Subcutaneous abdominal adipose tissue (tissue), 5 donors: Measurements from ENCODE around the gene AGAP1.

ENCODE experiments used
- H3K27ac ChIP-seq: one replicate; pipeline ENCODE4 v1.7.0; 2013; ENCODE audit warnings: low read depth, mild to moderate bottlenecking, inconsistent platforms, low read length, moderate library complexity
- H3K27me3 ChIP-seq, 5 donors: one replicate each; pipeline ENCODE4 v1.7.0; 2013; ENCODE audit warnings: low read length in 5 of 5, inconsistent platforms in 1 of 5; ENCODE audit not compliant: control insufficient read depth in 5 of 5, insufficient read depth in 4 of 5
- H3K36me3 ChIP-seq, 5 donors: one replicate each; pipeline ENCODE4 v1.7.0; 2013; ENCODE audit warnings: low read length in 5 of 5; ENCODE audit not compliant: control insufficient read depth in 5 of 5, insufficient read depth in 5 of 5
- H3K4me1 ChIP-seq, 5 donors: one replicate each; pipeline ENCODE4 v1.7.0; 2013; ENCODE audit warnings: low read length in 5 of 5, mild to moderate bottlenecking in 3 of 5, moderate library complexity in 1 of 5; ENCODE audit not compliant: control insufficient read depth in 5 of 5, insufficient read depth in 5 of 5
- H3K4me3 ChIP-seq, 5 donors: one replicate each; pipeline ENCODE4 v1.7.0; 2013; ENCODE audit warnings: low read length in 5 of 5, low read depth in 1 of 5
- H3K9ac ChIP-seq, 5 donors: one replicate each; pipeline ENCODE4 v1.7.0; 2013; ENCODE audit warnings: low read length in 5 of 5, mild to moderate bottlenecking in 4 of 5, moderate library complexity in 3 of 5
- H3K9me3 ChIP-seq, 5 donors: one replicate each; pipeline ENCODE4 v1.7.0; 2013; ENCODE audit warnings: low read length in 5 of 5; ENCODE audit not compliant: control insufficient read depth in 5 of 5
- donor health status: healthy.
- donor health status: healthy.
- donor health status: healthy.
- donor health status: healthy.
- donor health status: healthy.

The AGAP1 gene

DNA sequence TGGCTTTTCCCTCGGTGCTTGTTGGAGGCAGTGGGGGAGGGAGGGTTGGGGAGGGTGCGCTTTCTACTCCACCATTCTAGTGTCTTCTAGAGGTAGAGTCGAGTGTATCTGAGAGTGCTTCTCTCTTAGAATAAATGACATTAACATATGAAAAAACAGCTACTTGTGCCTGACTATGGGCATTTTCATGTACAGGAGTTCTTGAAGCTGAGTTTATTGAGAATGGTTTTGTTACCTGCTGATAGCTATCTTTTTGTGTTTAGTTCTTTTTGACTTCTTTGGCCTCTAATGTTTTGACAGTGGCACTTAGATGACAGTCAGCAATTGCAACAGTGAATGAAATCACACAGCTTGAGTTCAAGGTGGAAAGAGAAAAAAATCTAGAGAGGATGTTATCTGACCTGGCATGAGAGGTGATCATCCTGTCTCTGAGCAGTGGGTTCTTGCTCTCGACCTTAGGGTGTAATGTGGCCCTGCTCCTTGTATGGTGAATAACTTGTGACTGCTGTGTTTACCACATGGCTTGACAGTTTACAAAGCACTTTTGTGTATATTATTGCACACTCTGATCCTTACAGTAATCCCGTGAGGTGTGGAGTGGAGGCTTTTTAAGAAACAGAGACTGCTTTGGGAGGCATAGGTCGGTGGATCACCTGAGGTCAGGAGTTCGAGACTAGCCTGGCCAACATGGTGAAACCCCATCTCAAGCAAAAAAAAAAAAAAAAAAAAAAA lies 86.7 kb downstream of the AGAP1 start:
- no peak overlapping the region for H3K9ac ChIP-seq
- H3K9me3 ChIP-seq = no peaks in the 10 kb centered on the region
- H3K4me1 ChIP-seq = peaks cover 3 to 28% (median 18%) of the 10 kb centered on the region in 5 donors
- H3K27ac ChIP-seq = no peak overlapping the region
- no peaks in the 10 kb centered on the region for H3K27me3 ChIP-seq
- H3K4me3 ChIP-seq = no peak overlapping the region
- no peaks in the 10 kb centered on the region for H3K36me3 ChIP-seq

DNA sequence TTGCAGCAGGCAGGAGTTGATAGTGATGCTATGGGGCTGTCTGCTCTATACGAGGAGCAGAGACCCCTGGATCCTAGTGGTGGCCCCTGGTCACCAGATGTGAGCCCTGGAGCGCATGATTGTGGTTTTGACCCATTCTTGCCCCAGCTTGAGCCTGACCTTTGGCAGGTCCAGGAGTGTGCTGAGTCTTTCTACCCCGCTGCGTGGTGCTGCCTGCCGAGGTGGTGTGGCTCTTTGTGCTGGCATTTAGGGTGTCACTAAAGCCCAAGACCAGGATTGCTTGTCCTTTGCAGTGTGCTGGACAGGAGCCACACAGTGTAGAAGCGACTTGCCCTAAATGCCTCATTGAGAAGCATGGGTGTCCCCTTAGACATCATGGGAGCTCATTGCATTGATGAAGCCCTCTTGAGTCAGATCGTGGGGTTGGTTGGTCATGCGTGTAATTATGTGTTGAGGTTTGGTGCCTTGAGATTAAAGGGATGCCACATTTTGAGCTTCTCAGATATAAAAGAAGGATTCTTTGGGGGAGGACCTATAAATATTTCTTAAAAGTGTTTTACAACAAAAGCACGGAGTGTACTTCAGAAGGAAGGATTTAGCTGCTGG lies 88.3 kb downstream of the AGAP1 start:
- H3K4me1 ChIP-seq = peaks cover 3 to 24% (median 16%) of the 10 kb centered on the region in 5 donors
- no peaks in the 10 kb centered on the region for H3K9me3 ChIP-seq
- H3K4me3 ChIP-seq = no peak overlapping the region
- H3K27me3 ChIP-seq = no peaks in the 10 kb centered on the region
- H3K9ac ChIP-seq = no peak overlapping the region
- no peak overlapping the region for H3K27ac ChIP-seq
- no peaks in the 10 kb centered on the region for H3K36me3 ChIP-seq

DNA sequence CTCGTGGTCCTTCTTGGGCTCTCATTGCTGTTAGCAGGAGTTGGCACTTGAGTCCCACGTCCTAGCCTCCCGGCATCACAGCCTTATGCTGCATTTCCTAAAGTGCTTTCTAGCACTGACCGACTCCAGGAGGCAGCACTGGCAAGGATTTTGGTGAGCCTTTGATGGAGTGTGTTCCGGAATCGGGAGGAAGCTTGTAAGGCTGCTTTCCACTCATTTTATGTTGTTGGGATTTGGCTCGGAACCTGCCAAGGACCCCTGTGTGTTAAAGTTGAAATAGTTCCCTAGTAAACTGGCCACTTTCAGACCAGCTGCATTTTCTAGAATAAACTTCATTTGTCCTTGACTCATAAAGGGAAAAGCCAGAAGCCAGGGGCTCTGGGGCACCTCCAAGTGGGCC lies 88.9 kb downstream of the AGAP1 start:
- H3K36me3 ChIP-seq = no peaks in the 10 kb centered on the region
- no peak overlapping the region for H3K4me3 ChIP-seq
- no peaks in the 10 kb centered on the region for H3K9me3 ChIP-seq
- H3K9ac ChIP-seq = no peak overlapping the region
- H3K27me3 ChIP-seq = no peaks in the 10 kb centered on the region
- H3K27ac ChIP-seq = no peak overlapping the region
- peaks cover under 1 to 19% (median 11%) of the 10 kb centered on the region in 5 donors for H3K4me1 ChIP-seq

DNA sequence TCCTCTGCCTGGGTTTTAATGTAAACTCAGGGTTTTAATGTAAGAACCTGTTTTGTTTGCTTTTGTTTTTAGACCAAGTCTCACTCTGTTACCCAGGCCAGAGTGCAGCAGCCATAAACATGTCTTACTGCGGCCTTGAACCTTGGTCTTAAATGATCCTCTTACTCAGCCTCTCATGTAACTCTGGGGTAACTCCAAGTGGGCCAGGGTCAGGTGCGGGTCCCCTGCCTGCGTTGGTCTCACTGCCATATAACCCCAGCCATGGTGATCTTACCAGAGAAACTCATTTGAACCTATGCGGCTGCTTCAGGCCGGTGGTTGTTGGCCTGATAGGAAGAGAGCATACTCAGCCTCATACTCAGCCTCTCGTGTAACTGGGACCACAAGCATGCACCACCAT lies 89.3 kb downstream of the AGAP1 start:
- no peaks in the 10 kb centered on the region for H3K27me3 ChIP-seq
- no peaks in the 10 kb centered on the region for H3K9me3 ChIP-seq
- no peak overlapping the region for H3K27ac ChIP-seq
- H3K4me3 ChIP-seq = no peak overlapping the region
- H3K9ac ChIP-seq = no peak overlapping the region
- peaks cover 0 to 15% (median 8%) of the 10 kb centered on the region in 5 donors for H3K4me1 ChIP-seq
- no peaks in the 10 kb centered on the region for H3K36me3 ChIP-seq

DNA sequence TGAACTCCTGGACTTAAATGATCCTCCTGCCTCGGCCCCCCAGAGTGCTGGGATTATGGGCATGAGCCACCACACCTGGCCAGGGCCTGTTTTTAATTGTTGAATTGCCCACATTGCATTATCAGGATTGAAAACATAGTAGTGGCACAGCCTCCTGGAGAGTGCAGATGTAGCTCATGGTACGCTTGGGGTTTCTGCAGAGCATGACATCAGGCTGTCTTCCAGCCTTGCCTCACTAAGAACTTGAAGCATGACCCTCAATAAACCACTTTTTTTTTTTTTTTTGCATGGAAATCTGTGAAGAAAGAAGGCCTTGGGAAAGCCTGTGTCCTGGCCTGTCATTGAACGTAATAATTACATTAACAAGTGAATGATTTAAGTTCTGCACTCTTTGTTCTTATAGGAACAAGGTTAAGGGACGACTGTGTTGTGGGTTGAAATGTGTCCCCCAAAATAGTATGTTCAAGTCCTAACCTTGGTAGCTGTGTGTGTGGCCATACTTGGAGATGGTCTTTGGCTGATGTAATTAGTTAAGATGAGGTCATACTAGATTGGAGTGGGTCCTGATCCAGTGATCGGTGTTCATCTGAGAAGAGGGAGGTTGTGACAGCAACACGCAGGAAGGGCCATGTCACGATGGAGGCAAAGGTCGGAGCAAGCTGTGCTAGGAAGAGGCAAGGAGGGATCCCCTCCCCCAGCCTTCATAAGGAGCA lies 90.2 kb downstream of the AGAP1 start:
- no peak overlapping the region for H3K27ac ChIP-seq
- H3K4me3 ChIP-seq = no peak overlapping the region
- no peak overlapping the region for H3K9ac ChIP-seq
- no peaks in the 10 kb centered on the region for H3K9me3 ChIP-seq
- H3K27me3 ChIP-seq = no peaks in the 10 kb centered on the region
- no peaks in the 10 kb centered on the region for H3K36me3 ChIP-seq
- peaks cover 0 to 14% (median 12%) of the 10 kb centered on the region in 5 donors for H3K4me1 ChIP-seq

DNA sequence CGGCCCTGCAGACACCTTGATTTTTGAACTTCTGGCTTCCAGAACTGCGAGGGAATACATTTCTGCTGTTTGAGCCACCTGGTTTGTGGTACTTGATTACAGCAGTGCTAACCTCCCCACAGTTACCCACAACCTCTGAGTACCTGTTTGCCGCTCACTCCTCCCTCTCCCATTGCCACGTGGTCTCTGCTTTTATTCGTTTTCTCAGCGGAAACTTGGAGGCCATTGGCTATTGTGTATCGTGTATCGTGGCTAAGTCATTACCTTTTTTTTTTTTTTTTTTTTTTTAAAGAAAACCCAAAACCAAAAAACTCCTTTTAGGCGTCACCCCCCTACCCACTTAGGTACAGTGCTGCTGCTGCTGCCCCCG lies 90.8 kb downstream of the AGAP1 start:
- Histone ChIP-seq H3K9ac (no peak overlapping the region), H3K27me3 (no peaks in the 10 kb centered on the region), H3K27ac (no peak overlapping the region), H3K4me3 (no peak overlapping the region), H3K4me1 (peaks cover 0 to 14% (median 12%) of the 10 kb centered on the region in 5 donors), H3K9me3 (no peaks in the 10 kb centered on the region), H3K36me3 (no peaks in the 10 kb centered on the region)

DNA sequence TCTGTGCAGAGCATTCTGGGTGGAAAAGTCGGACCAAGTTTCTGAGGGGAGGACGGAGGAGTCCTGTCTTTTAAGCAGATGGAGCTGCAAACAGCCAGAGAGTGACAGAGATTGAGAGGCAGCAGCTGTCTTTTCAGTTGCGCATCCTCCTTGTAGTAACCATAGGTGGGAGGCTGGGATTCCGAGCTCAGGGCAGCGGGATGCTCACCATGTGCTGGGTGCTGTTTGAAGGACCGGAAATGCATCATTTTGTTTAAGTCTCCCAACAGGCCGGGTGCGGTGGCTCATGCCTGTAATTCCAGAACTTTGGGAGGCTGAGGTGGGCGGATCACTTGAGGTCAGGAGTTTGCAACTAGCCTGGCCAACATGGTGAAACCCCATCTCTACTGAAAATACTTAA lies 93.4 kb downstream of the AGAP1 start:
- H3K4me3 ChIP-seq = no peak overlapping the region
- H3K27me3 ChIP-seq = no peaks in the 10 kb centered on the region
- H3K9ac ChIP-seq = no peak overlapping the region
- peaks cover 0 to 13% (median 10%) of the 10 kb centered on the region in 5 donors for H3K4me1 ChIP-seq
- no peak overlapping the region for H3K27ac ChIP-seq
- H3K36me3 ChIP-seq = no peaks in the 10 kb centered on the region
- H3K9me3 ChIP-seq = no peaks in the 10 kb centered on the region

DNA sequence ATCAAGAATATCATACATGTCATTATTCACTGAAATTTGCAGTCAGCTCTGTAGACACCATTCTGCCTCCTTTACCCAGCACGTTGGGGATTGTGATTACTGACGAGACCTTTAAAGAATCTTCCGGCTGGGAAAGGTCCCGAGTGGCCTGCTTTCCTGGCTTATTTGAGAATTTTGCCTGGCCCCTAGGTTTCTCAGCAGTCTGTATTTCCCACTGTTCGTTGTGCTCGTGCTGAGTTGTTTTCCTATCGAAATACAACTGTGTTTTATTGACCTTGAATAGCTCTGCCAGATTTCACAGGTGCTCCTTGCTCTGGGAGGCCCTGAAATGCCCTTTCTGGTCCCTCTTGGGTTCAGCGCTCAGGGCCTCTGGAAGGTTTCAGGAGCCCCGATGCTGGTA lies 94.9 kb downstream of the AGAP1 start:
- peaks cover 0 to 5% (median 4%) of the 10 kb centered on the region in 5 donors for H3K4me1 ChIP-seq
- H3K27ac ChIP-seq = no peak overlapping the region
- H3K27me3 ChIP-seq = no peaks in the 10 kb centered on the region
- H3K36me3 ChIP-seq = no peaks in the 10 kb centered on the region
- no peaks in the 10 kb centered on the region for H3K9me3 ChIP-seq
- no peak overlapping the region for H3K4me3 ChIP-seq
- no peak overlapping the region for H3K9ac ChIP-seq

DNA sequence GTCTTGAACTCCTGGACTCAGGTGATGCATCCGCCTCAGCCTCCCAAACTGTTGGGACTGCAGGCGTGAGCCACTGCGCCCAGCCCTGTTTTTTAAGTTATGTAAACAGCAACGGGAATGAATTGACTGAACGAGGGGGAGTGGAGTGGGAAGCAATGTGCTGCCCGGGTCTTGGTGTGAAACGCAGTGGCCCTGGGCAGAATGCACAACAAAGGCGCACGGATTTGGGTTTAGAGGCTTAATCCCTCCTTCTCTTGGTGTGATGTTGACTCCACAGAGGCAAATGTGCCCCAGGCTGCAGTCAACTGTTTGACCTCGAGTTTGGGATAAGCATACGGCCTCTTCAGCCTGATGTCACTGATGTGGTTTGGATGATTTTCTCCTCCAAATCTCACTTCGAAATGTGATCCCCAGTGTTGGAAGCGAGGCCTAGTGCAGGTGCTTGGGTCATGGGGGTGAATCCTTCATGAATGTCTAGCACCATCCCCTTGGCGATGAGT lies 97.4 kb downstream of the AGAP1 start:
- no peaks in the 10 kb centered on the region for H3K27me3 ChIP-seq
- H3K9ac ChIP-seq = no peak overlapping the region
- no peak overlapping the region for H3K27ac ChIP-seq
- peaks cover 2 to 12% (median 5%) of the 10 kb centered on the region in 5 donors for H3K4me1 ChIP-seq
- no peaks in the 10 kb centered on the region for H3K36me3 ChIP-seq
- no peaks in the 10 kb centered on the region for H3K9me3 ChIP-seq
- H3K4me3 ChIP-seq = no peak overlapping the region

DNA sequence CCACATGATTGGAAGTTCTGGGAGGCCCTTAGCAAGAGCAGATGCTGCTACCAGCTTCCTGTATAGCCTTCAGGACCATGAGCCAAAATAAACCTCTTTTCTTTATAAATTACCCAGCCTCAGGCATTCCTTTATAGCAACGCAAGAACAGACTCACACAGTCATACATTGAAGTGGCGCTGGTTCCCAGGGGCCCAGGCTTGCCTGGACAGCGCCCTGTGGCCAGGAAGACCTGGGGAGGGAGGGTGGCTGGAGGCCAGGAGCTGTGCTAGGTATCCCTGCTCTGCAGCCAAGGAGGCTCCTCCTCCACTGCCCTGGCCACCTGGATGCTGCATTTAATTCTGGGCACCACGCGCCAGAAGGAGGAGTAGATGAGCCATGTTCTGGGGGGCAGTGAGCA lies 98.1 kb downstream of the AGAP1 start:
- Histone ChIP-seq H3K4me1 (peaks cover 2 to 12% (median 5%) of the 10 kb centered on the region in 5 donors), H3K9ac (no peak overlapping the region), H3K9me3 (no peaks in the 10 kb centered on the region), H3K27me3 (no peaks in the 10 kb centered on the region), H3K4me3 (no peak overlapping the region), H3K36me3 (no peaks in the 10 kb centered on the region), H3K27ac (no peak overlapping the region)
